ENCODE measurements around the gene SLC38A7. TPM values are rescaled to one million over a fixed set of nuclear protein-coding genes. Genes with fewer than 3 reads are reported as not detected.
"Not testable (repeated sequence)": the region's sequence is repeated elsewhere in the genome, so short reads cannot be mapped to it uniquely, and the experiment has no call there.

Gene SLC38A7
- total RNA-seq, 1 donor from 2014 or later: 40.2 TPM

DNA sequence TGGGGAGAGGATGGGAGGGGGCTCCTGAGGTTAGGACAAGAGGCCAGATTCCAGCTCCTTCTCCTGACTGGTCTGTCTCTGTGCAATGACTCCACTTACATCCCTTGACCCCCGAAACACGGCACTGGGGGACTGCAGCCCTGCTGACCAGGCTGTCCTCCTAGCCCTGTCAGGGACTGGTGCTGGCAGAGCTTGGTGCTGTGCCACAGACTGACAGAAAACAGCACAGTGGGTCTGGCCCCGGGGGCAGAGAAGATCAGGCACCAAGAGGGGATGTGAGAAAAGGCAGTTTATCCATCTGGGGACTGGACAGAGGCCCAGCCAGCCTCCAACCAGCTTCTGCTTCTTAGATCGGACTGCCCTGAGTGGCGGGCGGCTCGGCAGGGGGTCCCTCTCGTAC is 19.4 kb downstream of the SLC38A7 start:
- Mint-ChIP-seq H3K9me3 (ENCODE audit: unreplicated experiment) (no peaks in the 10 kb centered on the region), H3K4me3 (ENCODE audit: unreplicated experiment) (no peak overlapping the region), H3K27ac (ENCODE audit: unreplicated experiment) (no peak overlapping the region), H3K36me3 (ENCODE audit: low read depth, unreplicated experiment) (peaks cover 8% of the 10 kb centered on the region), H3K27me3 (ENCODE audit: low read depth, unreplicated experiment) (no peaks in the 10 kb centered on the region), H3K4me1 (ENCODE audit: low read depth, unreplicated experiment) (peaks cover 4% of the 10 kb centered on the region)
- DNase-seq (ENCODE audit: low read depth): no peak
- Histone ChIP-seq H3K27me3 (ENCODE audit: insufficient read depth, low read length) (no peaks in the 10 kb centered on the region), H3K79me2 (ENCODE audit: insufficient read depth, low read length) (no peaks in the 10 kb centered on the region), H3K4me2 (ENCODE audit: low read length) (no peak overlapping the region), H3K4me1 (ENCODE audit: insufficient read depth, low read length) (no peaks in the 10 kb centered on the region), H2AFZ (ENCODE audit: low read depth, low read length) (no peak overlapping the region), H3K9ac (ENCODE audit: low read length) (no peak overlapping the region), H3K27ac (ENCODE audit: low read depth, low read length) (no peak overlapping the region), H3K36me3 (ENCODE audit: insufficient read depth, low read length) (peaks cover 4% of the 10 kb centered on the region), H4K20me1 (ENCODE audit: insufficient read depth, low read length) (no peaks in the 10 kb centered on the region), H3K9me3 (ENCODE audit: insufficient read depth, low read depth, low read length) (no peaks in the 10 kb centered on the region), H3K4me3 (ENCODE audit: insufficient read depth, low read depth, low read length) (no peak overlapping the region)
- no peak for FAIRE-seq
- TF ChIP-seq EZH2 (IDR thresholded peaks at IDR 0.05; ENCODE audit: insufficient read depth, low read length): no peak
- TF ChIP-seq CTCF (IDR thresholded peaks at IDR 0.05; ENCODE audit: insufficient read depth, low read depth, low read length): no peak

DNA sequence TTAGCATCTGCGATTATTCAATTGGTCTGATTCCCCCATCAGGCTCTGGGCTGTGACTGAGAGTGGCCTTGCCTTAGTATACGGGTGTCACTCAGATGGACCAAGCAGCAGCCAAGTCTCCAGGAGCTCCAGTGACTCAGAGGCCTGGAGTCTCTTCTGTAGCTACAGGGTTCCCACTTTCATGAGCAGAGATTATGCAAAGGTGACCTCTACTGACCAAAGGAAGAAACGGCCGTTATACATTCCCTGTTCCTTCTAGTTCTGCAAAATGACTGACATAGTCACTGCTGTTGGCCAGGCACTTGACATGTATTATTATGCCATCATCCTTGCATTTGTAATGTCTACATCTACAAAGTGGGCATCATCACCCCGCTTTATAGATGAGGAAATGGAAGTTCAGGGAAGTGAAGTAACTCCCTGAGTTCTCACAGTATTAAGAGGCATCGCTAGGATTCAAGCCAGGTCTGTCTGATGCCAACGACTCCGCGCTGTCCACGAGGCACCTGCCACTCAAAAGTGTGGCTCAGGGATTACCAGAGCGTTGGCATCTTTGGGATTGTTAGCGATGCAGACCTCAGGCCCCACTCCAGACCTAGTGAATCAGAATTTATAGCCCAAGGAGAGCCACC is 23.3 kb downstream of the SLC38A7 start:
- peaks cover 4% of the 10 kb centered on the region for H3K4me1 Mint-ChIP-seq (ENCODE audit: low read depth, unreplicated experiment)
- no peaks in the 10 kb centered on the region for H3K9me3 Mint-ChIP-seq (ENCODE audit: unreplicated experiment)
- DNase-seq (ENCODE audit: low read depth): peak; percentile 77
- peaks cover 3% of the 10 kb centered on the region for H3K27me3 Mint-ChIP-seq (ENCODE audit: low read depth, unreplicated experiment)
- H3K79me2 ChIP-seq (ENCODE audit: insufficient read depth, low read length): no peaks in the 10 kb centered on the region
- peak overlapping the region; percentile 53 for H3K27ac Mint-ChIP-seq (ENCODE audit: unreplicated experiment)
- H3K4me2 ChIP-seq (ENCODE audit: low read length): no peak overlapping the region
- H3K27me3 ChIP-seq (ENCODE audit: insufficient read depth, low read length): no peaks in the 10 kb centered on the region
- no peak overlapping the region for H3K9ac ChIP-seq (ENCODE audit: low read length)
- H3K4me1 ChIP-seq (ENCODE audit: insufficient read depth, low read length): no peaks in the 10 kb centered on the region
- no peaks in the 10 kb centered on the region for H3K9me3 ChIP-seq (ENCODE audit: insufficient read depth, low read depth, low read length)
- no peak overlapping the region for H3K27ac ChIP-seq (ENCODE audit: low read depth, low read length)
- no peaks in the 10 kb centered on the region for H3K36me3 ChIP-seq (ENCODE audit: insufficient read depth, low read length)
- H3K4me3 ChIP-seq (ENCODE audit: insufficient read depth, low read depth, low read length): no peak overlapping the region
- H3K36me3 Mint-ChIP-seq (ENCODE audit: low read depth, unreplicated experiment): no peaks in the 10 kb centered on the region
- no peak overlapping the region for H2AFZ ChIP-seq (ENCODE audit: low read depth, low read length)
- TF ChIP-seq CTCF (IDR thresholded peaks at IDR 0.05; ENCODE audit: insufficient read depth, low read depth, low read length) (peak; percentile 68), EZH2 (IDR thresholded peaks at IDR 0.05; ENCODE audit: insufficient read depth, low read length) (no peak)
- H3K4me3 Mint-ChIP-seq (ENCODE audit: unreplicated experiment): no peak overlapping the region
- H4K20me1 ChIP-seq (ENCODE audit: insufficient read depth, low read length): no peaks in the 10 kb centered on the region
- peak; percentile 95 for FAIRE-seq

DNA sequence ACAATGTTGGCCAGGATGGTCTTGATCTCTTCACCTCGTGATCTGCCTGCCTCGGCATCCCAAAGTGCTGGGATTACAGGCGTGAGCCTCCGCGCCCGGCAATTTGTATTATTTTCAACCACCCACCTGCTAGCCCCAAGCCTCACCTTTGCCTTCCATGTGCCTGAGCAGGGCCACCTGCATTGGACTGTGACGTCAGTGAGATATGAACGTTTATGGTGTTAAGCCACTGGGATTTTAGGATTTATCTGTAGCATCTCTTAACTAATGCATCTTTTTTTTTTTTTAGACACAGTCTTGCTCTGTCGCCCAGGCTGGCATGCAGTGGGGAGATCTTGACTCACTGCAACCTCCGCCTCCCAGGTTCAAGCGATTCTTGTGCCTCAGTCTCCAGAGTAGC is 24.7 kb downstream of the SLC38A7 start:
- not testable (repeated sequence) for DNase-seq (ENCODE audit: low read depth); H3K27ac Mint-ChIP-seq (ENCODE audit: unreplicated experiment); H3K4me1 Mint-ChIP-seq (ENCODE audit: low read depth, unreplicated experiment); H3K36me3 Mint-ChIP-seq (ENCODE audit: low read depth, unreplicated experiment); H3K9me3 ChIP-seq (ENCODE audit: insufficient read depth, low read depth, low read length); H3K27me3 ChIP-seq (ENCODE audit: insufficient read depth, low read length); H4K20me1 ChIP-seq (ENCODE audit: insufficient read depth, low read length); H3K27me3 Mint-ChIP-seq (ENCODE audit: low read depth, unreplicated experiment); H3K4me3 Mint-ChIP-seq (ENCODE audit: unreplicated experiment); H3K4me2 ChIP-seq (ENCODE audit: low read length); H3K79me2 ChIP-seq (ENCODE audit: insufficient read depth, low read length); H3K9me3 Mint-ChIP-seq (ENCODE audit: unreplicated experiment); FAIRE-seq; H3K9ac ChIP-seq (ENCODE audit: low read length); H3K4me1 ChIP-seq (ENCODE audit: insufficient read depth, low read length); H2AFZ ChIP-seq (ENCODE audit: low read depth, low read length); H3K4me3 ChIP-seq (ENCODE audit: insufficient read depth, low read depth, low read length); H3K27ac ChIP-seq (ENCODE audit: low read depth, low read length); H3K36me3 ChIP-seq (ENCODE audit: insufficient read depth, low read length)

Data from astrocyte (in vitro differentiated cells and primary cell).